Embryonic facial prominence (tissue), 1 donor: ENCODE data around the gene NTN3.
A peak's percentile ranks its signal among the peaks of the same experiment; 100 is the strongest.

Experiments used
- DNase-seq: peaks from one replicate; pipeline ENCODE4 v3.0.0-alpha.2; 2016; ENCODE audit errors: extremely low spot score

The NTN3 gene

DNA sequence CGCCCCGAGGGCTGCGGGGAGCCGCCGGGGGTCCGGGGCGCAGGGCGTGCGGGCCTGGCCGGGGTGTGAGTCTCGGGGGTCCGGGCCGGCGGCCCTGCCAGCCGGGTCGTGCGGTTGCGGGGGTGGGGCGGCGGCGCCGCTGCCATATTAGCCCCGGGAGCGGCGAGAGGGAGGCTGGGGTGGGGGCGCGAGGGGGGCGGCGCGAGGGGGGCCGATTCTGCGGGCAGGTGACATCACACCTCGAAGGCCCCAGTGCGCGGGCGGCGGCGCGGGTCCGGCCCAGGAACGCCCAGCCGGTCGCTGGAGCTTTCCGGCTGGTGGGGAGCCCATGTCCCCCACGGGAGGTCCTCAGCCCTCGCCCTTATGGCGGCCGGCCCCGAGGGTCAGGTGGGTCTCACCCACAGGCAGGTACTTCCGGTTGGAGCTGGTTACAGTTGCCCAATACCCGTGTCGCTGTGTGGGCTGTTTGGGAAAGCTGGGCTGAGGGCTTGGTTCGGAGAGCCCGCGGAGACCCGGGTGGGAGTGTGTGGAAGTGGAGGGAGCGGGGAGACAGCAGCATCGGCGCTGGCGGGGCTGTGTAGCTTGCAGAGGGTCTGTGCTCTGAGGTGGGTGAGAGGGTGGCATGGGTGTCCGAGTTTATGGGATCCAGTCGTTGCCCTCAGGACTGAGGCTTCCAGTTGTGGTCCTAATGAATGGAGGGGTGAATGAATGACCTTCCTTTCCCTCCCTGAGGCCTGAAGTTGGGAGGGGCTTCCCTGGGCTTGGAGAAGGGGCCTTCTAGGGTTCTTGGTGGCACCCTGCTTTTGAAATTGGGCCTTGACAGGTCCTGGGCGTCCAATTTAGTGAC is 43.5 kb downstream of the NTN3 start:
- DNase-seq, result no peak

DNA sequence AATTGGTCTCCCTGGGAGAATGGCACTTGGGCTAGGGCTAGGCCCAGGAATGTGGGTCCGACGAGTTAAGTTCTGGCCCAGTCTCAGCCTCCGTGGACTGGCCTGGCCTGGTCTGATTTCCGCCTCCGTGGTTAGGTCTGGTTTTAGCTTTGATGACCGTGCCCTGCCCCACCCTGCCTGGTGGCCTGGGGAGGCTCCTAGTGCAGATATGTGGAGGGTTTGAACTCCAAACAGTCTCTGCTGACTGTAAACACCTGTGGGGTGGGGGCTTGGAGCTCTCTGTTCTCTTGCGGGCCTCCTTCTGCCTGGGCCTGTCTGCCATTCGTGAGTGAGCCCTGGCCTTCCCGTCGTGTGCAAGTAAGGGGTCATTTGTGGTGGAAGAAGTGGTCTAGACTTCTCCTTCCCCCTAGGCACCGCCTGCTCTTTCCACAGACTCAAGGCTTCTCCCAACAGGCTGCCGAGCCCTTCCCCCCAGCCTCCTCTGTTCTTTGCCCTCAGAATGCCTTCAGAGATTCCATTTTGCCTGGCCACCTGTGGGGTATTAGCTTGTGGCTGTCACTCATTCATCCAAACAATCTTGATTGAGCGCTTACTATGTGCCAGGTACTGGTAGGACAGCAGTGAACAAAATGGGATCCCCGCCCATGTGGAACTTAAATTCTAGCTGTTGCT is 44.2 kb downstream of the NTN3 start:
- DNase-seq, result no peak

DNA sequence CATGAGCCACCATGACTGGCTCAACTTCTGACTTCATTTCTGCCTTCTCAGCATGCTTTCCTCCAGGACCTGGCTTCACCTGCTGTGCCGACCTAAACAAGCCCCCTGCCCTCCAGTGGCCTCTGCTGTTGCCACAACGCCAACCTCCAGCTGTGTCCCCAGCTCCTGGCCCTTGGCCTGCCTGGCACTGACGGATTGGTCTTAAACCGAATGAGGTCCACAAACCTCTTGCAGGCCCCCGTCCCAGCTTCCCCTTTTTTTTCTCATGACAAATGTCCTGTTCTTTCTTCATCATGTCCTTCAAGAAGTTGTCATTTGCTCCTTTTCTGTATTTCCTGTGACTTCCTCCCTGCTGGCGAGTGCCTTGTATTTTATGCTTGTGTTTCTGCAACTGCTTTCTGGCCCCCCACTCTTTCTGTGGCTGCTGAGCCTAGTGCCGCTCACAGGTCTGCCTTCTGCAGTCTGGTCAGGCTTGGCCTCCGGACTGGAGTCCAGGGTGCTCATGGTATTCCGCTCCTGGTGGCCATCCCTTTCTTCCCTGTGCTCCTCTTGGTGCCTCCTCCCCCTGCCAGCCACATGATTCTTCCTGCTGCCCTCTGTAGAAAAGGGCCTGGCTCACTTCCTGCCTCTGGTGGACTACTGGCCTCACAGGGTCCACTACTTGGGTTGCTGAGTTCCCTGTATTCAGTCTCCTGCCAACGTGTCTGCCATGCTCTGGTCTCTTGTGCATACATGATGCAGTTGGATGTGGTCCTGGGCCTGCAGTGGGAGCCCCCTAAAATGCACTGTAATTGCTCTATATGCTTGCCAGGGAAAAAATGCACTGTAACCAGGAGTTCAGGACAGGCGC is 45.5 kb downstream of the NTN3 start:
- no peak for DNase-seq

DNA sequence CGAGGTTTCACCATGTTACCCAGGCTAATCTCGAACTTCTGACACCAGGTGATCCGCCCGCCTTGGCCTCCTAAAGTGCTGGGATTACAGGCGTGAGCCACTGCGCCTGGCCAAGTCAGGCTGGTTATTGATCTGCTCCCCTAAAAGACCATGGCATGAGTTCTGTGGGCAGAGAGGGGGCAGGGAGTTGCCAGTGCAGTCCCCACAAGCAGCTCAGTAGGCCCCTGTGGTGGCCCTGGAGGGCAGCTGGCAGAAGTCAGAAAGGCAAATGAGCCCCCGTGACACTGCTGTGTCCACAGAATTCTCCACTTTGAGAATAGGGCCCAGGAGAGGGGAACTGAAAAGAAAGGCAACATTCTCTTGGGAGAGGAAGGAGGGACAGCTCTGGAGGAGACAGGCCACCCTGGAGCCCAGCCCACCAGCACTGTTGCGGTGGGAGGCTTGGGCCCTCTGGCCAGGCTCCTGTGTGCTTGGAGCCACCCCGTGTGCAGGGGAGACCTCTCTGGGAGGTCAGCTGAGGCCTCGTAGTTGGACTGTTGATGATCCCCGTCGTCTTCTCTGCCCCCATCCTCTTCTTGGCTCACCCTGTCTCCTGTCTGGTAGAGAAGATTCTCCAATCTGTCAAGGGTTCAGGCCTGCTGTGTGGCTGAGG is 47.0 kb downstream of the NTN3 start:
- no peak for DNase-seq

DNA sequence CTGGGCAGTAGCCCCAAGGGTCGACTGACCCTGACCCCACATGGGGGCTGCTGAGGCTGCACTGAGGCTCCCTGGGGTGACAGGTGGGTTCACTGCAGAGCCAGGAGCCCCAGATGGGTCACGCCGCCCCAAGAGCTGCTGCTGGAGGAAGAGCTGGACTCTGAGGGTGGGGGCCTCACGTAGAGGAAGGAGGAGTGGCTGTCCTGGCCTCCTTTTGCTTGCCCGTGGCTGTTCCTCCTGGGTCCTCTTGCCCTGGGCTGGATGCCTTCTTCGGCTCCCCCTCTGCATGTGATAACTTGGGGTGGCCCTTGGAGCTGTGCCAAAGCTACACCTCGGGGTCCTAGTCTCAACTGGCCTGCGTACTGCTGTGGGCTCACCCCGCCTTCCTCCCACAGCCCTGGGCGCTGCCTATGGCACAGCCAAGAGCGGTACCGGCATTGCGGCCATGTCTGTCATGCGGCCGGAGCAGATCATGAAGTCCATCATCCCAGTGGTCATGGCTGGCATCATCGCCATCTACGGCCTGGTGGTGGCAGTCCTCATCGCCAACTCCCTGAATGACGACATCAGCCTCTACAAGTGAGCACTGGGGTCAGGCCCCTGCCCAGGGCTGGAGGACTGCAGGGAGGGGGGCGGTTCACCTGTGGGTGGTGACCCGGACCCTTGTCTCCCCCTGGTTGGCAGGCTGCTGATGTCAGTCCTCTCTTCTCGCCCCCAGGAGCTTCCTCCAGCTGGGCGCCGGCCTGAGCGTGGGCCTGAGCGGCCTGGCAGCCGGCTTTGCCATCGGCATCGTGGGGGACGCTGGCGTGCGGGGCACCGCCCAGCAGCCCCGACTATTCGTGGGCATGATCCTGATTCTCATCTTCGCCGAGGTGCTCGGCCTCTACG is 48.0 kb downstream of the NTN3 start:
- DNase-seq, result no peak

DNA sequence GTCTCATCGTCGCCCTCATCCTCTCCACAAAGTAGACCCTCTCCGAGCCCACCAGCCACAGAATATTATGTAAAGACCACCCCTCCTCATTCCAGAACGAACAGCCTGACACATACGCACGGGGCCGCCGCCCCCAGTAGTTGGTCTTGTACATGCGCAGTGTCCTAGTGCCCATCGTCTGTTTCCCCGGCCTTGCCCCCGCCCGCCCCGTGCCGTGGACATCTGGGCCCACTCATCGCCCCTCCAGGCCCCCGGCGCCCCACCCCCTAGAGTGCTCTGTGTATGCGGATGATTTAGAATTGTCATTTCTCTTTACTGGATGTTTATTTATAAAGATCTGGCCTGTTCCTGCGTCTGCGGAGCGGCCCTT is 48.6 kb downstream of the NTN3 start:
- DNase-seq, result no peak

DNA sequence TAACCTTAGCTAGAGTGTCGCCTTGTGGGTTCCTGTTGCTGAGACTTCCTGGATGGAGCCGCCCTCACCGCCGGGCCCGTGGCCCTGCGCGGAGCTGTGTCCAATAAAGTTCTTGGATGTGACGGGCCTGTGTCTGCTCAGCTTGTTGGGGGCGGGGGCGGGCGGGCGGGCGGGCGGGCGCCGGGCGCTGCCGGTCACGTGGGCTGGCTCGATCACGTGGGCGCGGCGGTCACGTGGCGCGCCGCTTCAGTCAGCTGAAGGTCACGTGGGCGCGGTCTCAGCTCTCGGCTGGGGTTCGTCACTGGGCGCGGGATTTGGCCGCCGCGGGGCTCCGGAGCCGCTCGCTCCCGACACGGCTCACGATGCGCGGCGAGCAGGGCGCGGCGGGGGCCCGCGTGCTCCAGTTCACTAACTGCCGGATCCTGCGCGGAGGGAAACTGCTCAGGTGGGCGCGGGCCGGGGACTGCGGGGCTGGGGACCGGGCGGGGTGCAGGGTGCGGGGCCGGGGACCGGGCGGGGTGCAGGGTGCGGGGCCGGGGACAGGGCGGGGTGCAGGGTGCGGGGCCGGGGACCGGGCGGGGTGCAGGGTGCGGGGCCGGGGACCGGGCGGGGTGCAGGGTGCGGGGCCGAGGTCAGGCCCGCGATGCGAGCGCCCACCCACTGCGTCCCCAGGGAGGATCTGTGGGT is 49.1 kb downstream of the NTN3 start, which contains the start of gene AMDHD2:
TSS of gene AMDHD2 (plus strand) at position 275 of the 687 bp plus-strand sequence. CDS start at position 363, 88 bp downstream.
- peak; percentile 80 for DNase-seq

DNA sequence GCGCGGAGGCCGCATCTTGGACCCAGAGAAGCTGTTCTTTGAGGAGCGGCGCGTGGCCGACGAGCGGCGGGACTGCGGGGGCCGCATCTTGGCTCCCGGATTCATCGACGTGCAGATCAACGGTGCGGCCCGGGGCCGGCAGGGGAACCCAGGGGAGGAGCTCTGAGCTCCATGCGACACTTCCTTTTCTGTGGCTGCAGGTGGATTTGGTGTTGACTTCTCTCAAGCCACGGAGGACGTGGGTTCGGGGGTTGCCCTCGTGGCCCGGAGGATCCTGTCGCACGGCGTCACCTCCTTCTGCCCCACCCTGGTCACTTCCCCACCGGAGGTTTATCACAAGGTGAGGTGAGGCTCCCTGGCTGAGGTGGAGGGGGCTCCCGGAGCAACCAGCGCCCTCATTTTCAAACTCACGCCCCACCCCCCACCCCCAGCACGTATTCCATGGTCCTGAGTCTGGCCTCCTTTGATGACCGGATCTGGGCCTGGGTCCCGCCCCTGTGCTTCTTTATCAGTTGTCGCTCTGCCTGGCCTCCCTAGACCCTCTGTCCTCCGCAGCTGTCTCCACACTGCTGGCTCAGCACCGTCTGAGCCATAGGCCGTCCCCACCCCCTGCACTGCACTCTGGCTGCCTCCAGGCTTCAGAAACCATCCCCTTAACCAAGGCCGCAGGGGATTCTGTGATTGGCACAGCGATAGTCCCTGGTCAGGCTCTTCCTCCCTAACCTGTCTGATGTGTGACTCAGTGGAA is 49.9 kb downstream of the NTN3 start:
- DNase-seq, result no peak
